ENCODE results near the gene GLCE.

The GLCE gene

GRCh38 chr15:69126054-69126469, 34.4 kb upstream of the GLCE start:
- Histone ChIP-seq H3K9me3 (ENCODE audit: low read length) (no peaks in the 10 kb centered on the region), H3K9ac (ENCODE audit: low read length) (no peak overlapping the region), H3K27me3 (ENCODE audit: control insufficient read depth in 1 of 2, insufficient read depth in 2 of 2, low read length in 2 of 2) (no peaks in the 10 kb centered on the region), H3K27ac (ENCODE audit: low read depth, low read length) (no peak overlapping the region), H3K4me3 (ENCODE audit: low read depth in 1 of 2, low read length in 2 of 2) (no peak overlapping the region), H3K4me1 (ENCODE audit: insufficient read depth, low read length) (peaks cover 8% of the 10 kb centered on the region), H3K36me3 (ENCODE audit: insufficient read depth, low read length) (no peaks in the 10 kb centered on the region)

GRCh38 chr15:69127306-69127705, 33.1 kb upstream of the GLCE start:
- Histone ChIP-seq H3K4me1 (ENCODE audit: insufficient read depth, low read length) (peaks cover 8% of the 10 kb centered on the region), H3K4me3 (ENCODE audit: low read depth in 1 of 2, low read length in 2 of 2) (no peak overlapping the region), H3K36me3 (ENCODE audit: insufficient read depth, low read length) (no peaks in the 10 kb centered on the region), H3K9ac (ENCODE audit: low read length) (no peak overlapping the region), H3K27me3 (ENCODE audit: control insufficient read depth in 1 of 2, insufficient read depth in 2 of 2, low read length in 2 of 2) (no peaks in the 10 kb centered on the region), H3K9me3 (ENCODE audit: low read length) (no peaks in the 10 kb centered on the region), H3K27ac (ENCODE audit: low read depth, low read length) (no peak overlapping the region)

GRCh38 chr15:69128667-69129311, 31.6 kb upstream of the GLCE start:
- no peak overlapping the region for H3K4me3 ChIP-seq (ENCODE audit: low read depth in 1 of 2, low read length in 2 of 2)
- H3K9me3 ChIP-seq (ENCODE audit: low read length), result no peaks in the 10 kb centered on the region
- no peak overlapping the region for H3K9ac ChIP-seq (ENCODE audit: low read length)
- peaks cover 8% of the 10 kb centered on the region for H3K4me1 ChIP-seq (ENCODE audit: insufficient read depth, low read length)
- no peaks in the 10 kb centered on the region for H3K36me3 ChIP-seq (ENCODE audit: insufficient read depth, low read length)
- H3K27me3 ChIP-seq (ENCODE audit: control insufficient read depth in 1 of 2, insufficient read depth in 2 of 2, low read length in 2 of 2), result no peaks in the 10 kb centered on the region
- no peak overlapping the region for H3K27ac ChIP-seq (ENCODE audit: low read depth, low read length)

- Histone ChIP-seq H3K9me3 (ENCODE audit: low read length) (no peaks in the 10 kb centered on the region), H3K27ac (ENCODE audit: low read depth, low read length) (no peak overlapping the region), H3K27me3 (ENCODE audit: control insufficient read depth in 1 of 2, insufficient read depth in 2 of 2, low read length in 2 of 2) (no peaks in the 10 kb centered on the region), H3K36me3 (ENCODE audit: insufficient read depth, low read length) (no peaks in the 10 kb centered on the region), H3K9ac (ENCODE audit: low read length) (no peak overlapping the region), H3K4me1 (ENCODE audit: insufficient read depth, low read length) (peaks cover 8% of the 10 kb centered on the region), H3K4me3 (ENCODE audit: low read depth in 1 of 2, low read length in 2 of 2) (no peak overlapping the region)
Measured at GRCh38 chr15:69131362-69132220, 28.8 kb upstream of the GLCE start.

- H3K9me3 ChIP-seq (ENCODE audit: low read length), result no peaks in the 10 kb centered on the region
- no peaks in the 10 kb centered on the region for H3K36me3 ChIP-seq (ENCODE audit: insufficient read depth, low read length)
- no peak overlapping the region for H3K9ac ChIP-seq (ENCODE audit: low read length)
- no peak overlapping the region for H3K27ac ChIP-seq (ENCODE audit: low read depth, low read length)
- no peak overlapping the region for H3K4me3 ChIP-seq (ENCODE audit: low read depth in 1 of 2, low read length in 2 of 2)
- H3K27me3 ChIP-seq (ENCODE audit: control insufficient read depth in 1 of 2, insufficient read depth in 2 of 2, low read length in 2 of 2), result no peaks in the 10 kb centered on the region
- peaks cover 8% of the 10 kb centered on the region for H3K4me1 ChIP-seq (ENCODE audit: insufficient read depth, low read length)
Measured at GRCh38 chr15:69132430-69132829, 28.0 kb upstream of the GLCE start.

- Histone ChIP-seq H3K9ac (ENCODE audit: low read length) (no peak overlapping the region), H3K27me3 (ENCODE audit: control insufficient read depth in 1 of 2, insufficient read depth in 2 of 2, low read length in 2 of 2) (no peaks in the 10 kb centered on the region), H3K4me3 (ENCODE audit: low read depth in 1 of 2, low read length in 2 of 2) (no peak overlapping the region), H3K36me3 (ENCODE audit: insufficient read depth, low read length) (no peaks in the 10 kb centered on the region), H3K4me1 (ENCODE audit: insufficient read depth, low read length) (peaks cover 8% of the 10 kb centered on the region), H3K27ac (ENCODE audit: low read depth, low read length) (no peak overlapping the region), H3K9me3 (ENCODE audit: low read length) (no peaks in the 10 kb centered on the region)
Measured at GRCh38 chr15:69132977-69133861, 27.2 kb upstream of the GLCE start.

GRCh38 chr15:69133862-69134519, 26.4 kb upstream of the GLCE start:
- H3K9ac ChIP-seq (ENCODE audit: low read length), result no peak overlapping the region
- H3K4me1 ChIP-seq (ENCODE audit: insufficient read depth, low read length), result peaks cover 3% of the 10 kb centered on the region
- H3K9me3 ChIP-seq (ENCODE audit: low read length), result no peaks in the 10 kb centered on the region
- no peak overlapping the region for H3K27ac ChIP-seq (ENCODE audit: low read depth, low read length)
- no peaks in the 10 kb centered on the region for H3K27me3 ChIP-seq (ENCODE audit: control insufficient read depth in 1 of 2, insufficient read depth in 2 of 2, low read length in 2 of 2)
- no peaks in the 10 kb centered on the region for H3K36me3 ChIP-seq (ENCODE audit: insufficient read depth, low read length)
- no peak overlapping the region for H3K4me3 ChIP-seq (ENCODE audit: low read depth in 1 of 2, low read length in 2 of 2)

- no peak overlapping the region for H3K27ac ChIP-seq (ENCODE audit: low read depth, low read length)
- no peaks in the 10 kb centered on the region for H3K27me3 ChIP-seq (ENCODE audit: control insufficient read depth in 1 of 2, insufficient read depth in 2 of 2, low read length in 2 of 2)
- no peaks in the 10 kb centered on the region for H3K4me1 ChIP-seq (ENCODE audit: insufficient read depth, low read length)
- no peak overlapping the region for H3K9ac ChIP-seq (ENCODE audit: low read length)
- H3K4me3 ChIP-seq (ENCODE audit: low read depth in 1 of 2, low read length in 2 of 2), result no peak overlapping the region
- H3K36me3 ChIP-seq (ENCODE audit: insufficient read depth, low read length), result no peaks in the 10 kb centered on the region
- H3K9me3 ChIP-seq (ENCODE audit: low read length), result no peaks in the 10 kb centered on the region
Measured at GRCh38 chr15:69134791-69135190, 25.6 kb upstream of the GLCE start.

GRCh38 chr15:69135499-69135898, 24.9 kb upstream of the GLCE start:
- H3K27ac ChIP-seq (ENCODE audit: low read depth, low read length), result no peak overlapping the region
- H3K9me3 ChIP-seq (ENCODE audit: low read length), result no peaks in the 10 kb centered on the region
- no peaks in the 10 kb centered on the region for H3K27me3 ChIP-seq (ENCODE audit: control insufficient read depth in 1 of 2, insufficient read depth in 2 of 2, low read length in 2 of 2)
- H3K4me1 ChIP-seq (ENCODE audit: insufficient read depth, low read length), result no peaks in the 10 kb centered on the region
- no peak overlapping the region for H3K4me3 ChIP-seq (ENCODE audit: low read depth in 1 of 2, low read length in 2 of 2)
- no peaks in the 10 kb centered on the region for H3K36me3 ChIP-seq (ENCODE audit: insufficient read depth, low read length)
- H3K9ac ChIP-seq (ENCODE audit: low read length), result no peak overlapping the region

- H3K9me3 ChIP-seq (ENCODE audit: low read length), result no peaks in the 10 kb centered on the region
- no peak overlapping the region for H3K9ac ChIP-seq (ENCODE audit: low read length)
- no peak overlapping the region for H3K27ac ChIP-seq (ENCODE audit: low read depth, low read length)
- H3K36me3 ChIP-seq (ENCODE audit: insufficient read depth, low read length), result no peaks in the 10 kb centered on the region
- H3K4me3 ChIP-seq (ENCODE audit: low read depth in 1 of 2, low read length in 2 of 2), result no peak overlapping the region
- H3K27me3 ChIP-seq (ENCODE audit: control insufficient read depth in 1 of 2, insufficient read depth in 2 of 2, low read length in 2 of 2), result no peaks in the 10 kb centered on the region
- H3K4me1 ChIP-seq (ENCODE audit: insufficient read depth, low read length), result peaks cover 3% of the 10 kb centered on the region
Measured at GRCh38 chr15:69138963-69139362, 21.5 kb upstream of the GLCE start.

GRCh38 chr15:69140306-69140705, 20.1 kb upstream of the GLCE start:
- Histone ChIP-seq H3K4me1 (ENCODE audit: insufficient read depth, low read length) (peaks cover 4% of the 10 kb centered on the region), H3K9ac (ENCODE audit: low read length) (no peak overlapping the region), H3K4me3 (ENCODE audit: low read depth in 1 of 2, low read length in 2 of 2) (no peak overlapping the region), H3K9me3 (ENCODE audit: low read length) (no peaks in the 10 kb centered on the region), H3K27me3 (ENCODE audit: control insufficient read depth in 1 of 2, insufficient read depth in 2 of 2, low read length in 2 of 2) (no peaks in the 10 kb centered on the region), H3K36me3 (ENCODE audit: insufficient read depth, low read length) (no peaks in the 10 kb centered on the region), H3K27ac (ENCODE audit: low read depth, low read length) (no peak overlapping the region)
